ENCODE results near the gene CFAP299. TPM values are rescaled to one million over a fixed set of nuclear protein-coding genes. Genes with fewer than 3 reads are reported as not detected.

Gene CFAP299
- total and polyA plus RNA-seq, 9 of the 15 experiments (the other 6 are each of a cell fraction or from before 2014, with no cell fraction given), result 0.09 to 3.0 (median 0.76) TPM

DNA sequence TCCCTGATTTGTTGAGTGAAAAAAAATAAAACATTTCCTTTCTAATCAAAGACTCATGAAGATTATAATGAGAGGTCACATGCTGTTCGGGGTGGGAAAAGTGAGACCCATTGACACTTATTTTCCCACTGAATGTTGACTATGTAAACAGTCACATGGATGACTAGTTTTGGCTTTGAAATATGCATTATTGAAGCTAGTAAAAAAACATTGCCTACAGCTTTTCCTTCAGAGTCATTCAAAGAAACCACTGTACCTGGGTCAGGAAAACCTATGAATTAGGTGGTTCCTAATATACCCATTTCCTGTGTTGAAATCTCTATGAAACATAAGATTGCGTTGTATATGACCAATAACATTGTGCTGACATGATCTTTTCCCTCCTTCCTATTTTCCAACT is 251.2 kb downstream of the CFAP299 start (continued):
- TF ChIP-seq ZNF41 (CRISPR knock-in tag; conservative IDR thresholded peaks at IDR 0.05), result no peak
- TF ChIP-seq NFRKB (IDR thresholded peaks at IDR 0.05; ENCODE audit: low read depth), result no peak
- no peak for TF ChIP-seq ZEB2 (IDR thresholded peaks at IDR 0.05)
- TF ChIP-seq RBM22 (IDR thresholded peaks at IDR 0.05; ENCODE audit: low read depth, low read length, poor library complexity, severe bottlenecking), result no peak
- TF ChIP-seq MEF2D (tag; conservative IDR thresholded peaks at IDR 0.05; ENCODE audit: low read depth), result no peak
- TF ChIP-seq RAD21 (CRISPR knock-in tag; conservative IDR thresholded peaks at IDR 0.05 in 1 of 2, IDR thresholded peaks at IDR 0.05 in 1 of 2), result no peak
- no peak for TF ChIP-seq KLF1 (tag; IDR thresholded peaks at IDR 0.05)

DNA sequence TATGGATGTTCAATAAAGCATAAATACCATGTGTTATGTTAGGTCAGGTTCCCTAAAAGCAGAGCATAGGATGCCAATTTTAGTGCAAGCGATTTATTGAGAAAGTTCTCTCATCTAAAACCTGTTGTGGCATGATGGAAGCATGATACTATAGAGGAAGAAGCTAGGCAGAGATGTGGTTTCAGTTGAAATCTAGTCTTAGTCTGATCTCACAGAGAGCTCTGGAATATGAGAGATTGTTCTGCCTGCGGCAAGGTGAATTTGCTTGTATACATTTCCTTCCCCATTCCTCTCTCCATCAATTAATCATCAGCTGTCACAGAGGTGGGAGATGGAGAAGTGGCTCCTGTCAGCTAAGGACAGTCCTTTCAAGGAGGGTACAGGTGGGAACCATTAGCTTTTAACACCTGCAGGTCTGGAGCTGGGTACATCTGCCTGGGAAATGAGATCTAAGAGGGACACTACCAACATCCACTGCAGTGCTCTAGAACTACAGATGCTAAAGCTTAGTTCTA is 252.4 kb downstream of the CFAP299 start:
- BruUV-seq (replicated peaks), result no TSS peak
- no peaks in the 10 kb centered on the region for H3K9me3 ChIP-seq (replicated peaks; ENCODE audit: control insufficient read depth, insufficient read depth, low read depth, low read length)
- intact Hi-C loops (cut with micrococcal nuclease) (no loop called here), in situ Hi-C loops (cut with MboI) (no loop called here)
- TF ChIP-seq CBFB (CRISPR knock-in tag; IDR thresholded peaks at IDR 0.05) (no peak), CC2D1A (IDR thresholded peaks at IDR 0.05) (no peak), HDAC1 (IDR thresholded peaks at IDR 0.05) (no peak), RBM22 (IDR thresholded peaks at IDR 0.05; ENCODE audit: low read depth, low read length, poor library complexity, severe bottlenecking) (no peak), TARDBP (IDR thresholded peaks at IDR 0.05) (no peak), POLR2B (IDR thresholded peaks at IDR 0.05; ENCODE audit: low read depth, partially characterized antibody) (no peak), MEIS2 (IDR thresholded peaks at IDR 0.05; ENCODE audit: partially characterized antibody) (peak; percentile 51)
- TF ChIP-seq, protein P1, sequence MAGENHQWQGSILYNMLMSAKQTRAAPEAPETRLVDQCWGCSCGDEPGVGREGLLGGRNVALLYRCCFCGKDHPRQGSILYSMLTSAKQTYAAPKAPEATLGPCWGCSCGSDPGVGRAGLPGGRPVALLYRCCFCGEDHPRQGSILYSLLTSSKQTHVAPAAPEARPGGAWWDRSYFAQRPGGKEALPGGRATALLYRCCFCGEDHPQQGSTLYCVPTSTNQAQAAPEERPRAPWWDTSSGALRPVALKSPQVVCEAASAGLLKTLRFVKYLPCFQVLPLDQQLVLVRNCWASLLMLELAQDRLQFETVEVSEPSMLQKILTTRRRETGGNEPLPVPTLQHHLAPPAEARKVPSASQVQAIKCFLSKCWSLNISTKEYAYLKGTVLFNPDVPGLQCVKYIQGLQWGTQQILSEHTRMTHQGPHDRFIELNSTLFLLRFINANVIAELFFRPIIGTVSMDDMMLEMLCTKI (IDR thresholded peaks at IDR 0.05; ENCODE audit: partially characterized antibody), result no peak
- TF ChIP-seq, protein P2, sequence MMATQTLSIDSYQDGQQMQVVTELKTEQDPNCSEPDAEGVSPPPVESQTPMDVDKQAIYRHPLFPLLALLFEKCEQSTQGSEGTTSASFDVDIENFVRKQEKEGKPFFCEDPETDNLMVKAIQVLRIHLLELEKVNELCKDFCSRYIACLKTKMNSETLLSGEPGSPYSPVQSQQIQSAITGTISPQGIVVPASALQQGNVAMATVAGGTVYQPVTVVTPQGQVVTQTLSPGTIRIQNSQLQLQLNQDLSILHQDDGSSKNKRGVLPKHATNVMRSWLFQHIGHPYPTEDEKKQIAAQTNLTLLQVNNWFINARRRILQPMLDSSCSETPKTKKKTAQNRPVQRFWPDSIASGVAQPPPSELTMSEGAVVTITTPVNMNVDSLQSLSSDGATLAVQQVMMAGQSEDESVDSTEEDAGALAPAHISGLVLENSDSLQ (IDR thresholded peaks at IDR 0.05), result peak; percentile 59
- H3K27me3 ChIP-seq (ENCODE audit: control insufficient read depth in 2 of 2, insufficient read depth in 2 of 2, low read length in 2 of 2), result no peaks in the 10 kb centered on the region
- DNase-seq (ENCODE audit: extremely low read depth in 1 of 4, low spot score in 3 of 4), result no peak
- H3K4me3 ChIP-seq, result no peak overlapping the region
- ChIA-PET CTCF (ENCODE audit: low intra/inter-chr PET ratio) (no interaction called here), POLR2A (no interaction called here)
- no peak overlapping the region for H3K27ac ChIP-seq (ENCODE audit: extremely low read depth, low read depth, low read length)
- no peaks in the 10 kb centered on the region for H3K36me3 ChIP-seq (ENCODE audit: control insufficient read depth, insufficient read depth, low read length)
- H4K20me1 ChIP-seq (replicated peaks; ENCODE audit: control insufficient read depth, insufficient read depth, low read length), result no peaks in the 10 kb centered on the region
- no peaks in the 10 kb centered on the region for H3K4me1 ChIP-seq (replicated peaks in 1 of 2; ENCODE audit: control insufficient read depth in 2 of 2, insufficient read depth in 2 of 2, low read length in 2 of 2)
- FAIRE-seq, result no peak
- no peak for ATAC-seq
- H3K4me2 ChIP-seq (ENCODE audit: insufficient read depth, low read length), result no peak overlapping the region
- H3K79me2 ChIP-seq (ENCODE audit: control insufficient read depth, insufficient read depth, low read length), result no peaks in the 10 kb centered on the region
- WGBS (ENCODE audit: insufficient coverage, low coverage, missing lambda C conversion rate), result 0% methylated on average over 2 of the region's 2 CpGs
- no peak overlapping the region for H2AFZ ChIP-seq (ENCODE audit: low read depth, low read length)
- no peaks in the 10 kb centered on the region for H3K9me1 ChIP-seq (ENCODE audit: control insufficient read depth, insufficient read depth, low read length)
- H3K9ac ChIP-seq (ENCODE audit: insufficient read depth in 1 of 2, low read depth in 2 of 2, low read length in 2 of 2), result no peak overlapping the region

All from K562 (cell line).